HCT116 (cell line): Measurements from ENCODE around the gene DDX6. TPM values are rescaled to one million over a fixed set of nuclear protein-coding genes. Genes with fewer than 3 reads are reported as not detected.

Experiments
- ATAC-seq: fragments of 200-7000 bp; cut with Tn5 transposase; 2 replicates; pipeline ENCODE4 v1.9.1; 2020; ENCODE audit warnings: mild to moderate bottlenecking, moderate library complexity
- BruUV-seq: library from RNA; stranded (reverse); fragments of 400-500 nt; replicated peaks from 2 replicates; lab custom pipeline; 2021; lab: Mats Ljungman, UMichigan
- CTCF ChIA-PET: fragments of 300-600 bp; sonication (Branson Sonifier 250); formaldehyde crosslinking; loops from one replicate; lab custom pipeline; 2021; ENCODE audit warnings: antibody characterized with exemption; lab: Charles Lee
- POLR2A ChIA-PET: fragments of 300-600, 350-600 bp; sonication (Branson Sonifier 250); formaldehyde crosslinking; loops from one replicate; lab custom pipeline; 2021; ENCODE audit warnings: antibody characterized with exemption; lab: Charles Lee
- RAD21 ChIA-PET, 2 experiments: fragments of 300-600 bp; sonication (Branson Sonifier 250); formaldehyde crosslinking; loops; one replicate each; lab custom pipeline; 2023; ENCODE audit warnings: low total read pairs in 2 of 2; ENCODE audit not compliant: uncharacterized antibody in 2 of 2, unreplicated experiment in 2 of 2, low non-redundant PET in 1 of 2; lab: Charles Lee
- DNase-seq: peaks from one replicate; pipeline ENCODE4 v3.0.0-alpha.2; 2010; ENCODE audit warnings: low read depth, low spot score
- H2AFZ ChIP-seq: fragments of 200-600 bp; shearing (Covaris generic), sonication (generic); 2 replicates; pipeline ENCODE4 v1.6.1; 2017; ENCODE audit warnings: low read depth, mixed run types, mixed read lengths, antibody characterized with exemption, low read length; ENCODE audit not compliant: poor library complexity, severe bottlenecking
- H3K27ac ChIP-seq: 2 replicates; pipeline ENCODE4 v1.5.1; 2012; ENCODE audit warnings: low read depth, low read length
- H3K27me3 ChIP-seq: fragments of 200-600 bp; sonication (generic); 2 replicates; pipeline ENCODE4 v1.6.1; 2016; ENCODE audit warnings: mixed run types, low read length, mixed read lengths; ENCODE audit not compliant: insufficient read depth
- H3K36me3 ChIP-seq, 2 experiments: fragments of 200-500 bp in 1 of 2; fragments of 200-600 bp in 1 of 2; sonication (Bioruptor generic) in 1 of 2; sonication (generic) in 1 of 2; 2 replicates each; pipeline versions ENCODE4 v1.5.1 to v1.6.1; 2014 to 2016; ENCODE audit warnings: low read length in 2 of 2, inconsistent platforms in 1 of 2, mixed read lengths in 1 of 2, mixed run types in 1 of 2; ENCODE audit not compliant: insufficient read depth in 2 of 2, control insufficient read depth in 1 of 2
- H3K4me1 ChIP-seq, 2 experiments: fragments of 200-600 bp in 1 of 2; sonication (generic) in 1 of 2; 2 replicates each; pipeline versions ENCODE4 v1.5.1 to v1.6.1; 2012 to 2017; ENCODE audit warnings: low read length in 2 of 2, inconsistent platforms in 1 of 2, mild to moderate bottlenecking in 1 of 2, mixed read lengths in 1 of 2, mixed run types in 1 of 2, moderate library complexity in 1 of 2; ENCODE audit not compliant: insufficient read depth in 2 of 2, control insufficient read depth in 1 of 2
- H3K4me2 ChIP-seq: fragments of 200-600 bp; sonication (generic); 2 replicates; pipeline ENCODE4 v1.6.1; 2017; ENCODE audit warnings: mixed run types, low read length, mixed read lengths
- H3K4me3 ChIP-seq, 2 experiments: fragments of 200-600 bp in 1 of 2; sonication (generic) in 1 of 2; replicated peaks in 1 of 2; 2 replicates each; pipeline ENCODE4 v1.5.1; 2011 to 2016; ENCODE audit warnings: low read length in 2 of 2, control low read depth in 1 of 2, low read depth in 1 of 2, mild to moderate bottlenecking in 1 of 2, mixed read lengths in 1 of 2, mixed run types in 1 of 2
- H3K79me2 ChIP-seq: fragments of 200-600 bp; sonication (generic); 2 replicates; pipeline ENCODE4 v1.6.1; 2017; ENCODE audit warnings: mild to moderate bottlenecking, mixed run types, low read length, moderate library complexity, mixed read lengths; ENCODE audit not compliant: insufficient read depth
- H3K9ac ChIP-seq: fragments of 200-600 bp; sonication (generic); 2 replicates; pipeline ENCODE4 v1.6.1; 2016; ENCODE audit warnings: low read length, mixed read lengths
- H3K9me2 ChIP-seq: fragments of 200-600 bp; sonication (generic), shearing (Covaris generic); 2 replicates; pipeline ENCODE4 v1.6.1; 2017; ENCODE audit warnings: mixed run types, mild to moderate bottlenecking, moderate library complexity; ENCODE audit not compliant: insufficient read depth
- H3K9me3 ChIP-seq, 2 experiments: fragments of 200-500 bp in 1 of 2; fragments of 200-600 bp in 1 of 2; sonication (Bioruptor generic) in 1 of 2; sonication (generic) in 1 of 2; 2 replicates each; pipeline ENCODE4 v1.6.1; 2014 to 2017; ENCODE audit warnings: low read length in 2 of 2, mixed read lengths in 2 of 2, inconsistent platforms in 1 of 2, low read depth in 1 of 2, mild to moderate bottlenecking in 1 of 2, mixed run types in 1 of 2, moderate library complexity in 1 of 2; ENCODE audit not compliant: control insufficient read depth in 1 of 2, insufficient read depth in 1 of 2
- H4K20me1 ChIP-seq: fragments of 200-600 bp; sonication (generic), shearing (Covaris generic); 2 replicates; pipeline ENCODE4 v1.6.1; 2017; ENCODE audit warnings: mixed run types, mild to moderate bottlenecking, moderate library complexity; ENCODE audit not compliant: insufficient read depth
- ATF3 ChIP-seq: IDR thresholded peaks from 2 replicates; pipeline ENCODE4 v1.6.1; 2012
- EZH2 ChIP-seq: fragments of 200-600 bp; sonication (generic); IDR thresholded peaks from 2 replicates; pipeline ENCODE4 v1.6.1; 2017; ENCODE audit warnings: antibody characterized with exemption, mixed run types
- EZH2phosphoT487 ChIP-seq: fragments of 200-600 bp; IDR thresholded peaks from 2 replicates; pipeline ENCODE4 v1.6.1; 2018; ENCODE audit warnings: antibody characterized with exemption, borderline replicate concordance
- POLR2A ChIP-seq: IDR thresholded peaks from 2 replicates; pipeline ENCODE4 v1.7.0; 2011; ENCODE audit warnings: borderline replicate concordance; ENCODE audit not compliant: insufficient read depth, insufficient read length; ENCODE audit errors: extremely low read depth
- POLR2AphosphoS5 ChIP-seq: IDR thresholded peaks from 2 replicates; pipeline ENCODE4 v1.6.1; 2011; ENCODE audit warnings: mild to moderate bottlenecking, low read depth, low read length, moderate library complexity
- TCF7L2 ChIP-seq: IDR thresholded peaks from 2 replicates; pipeline ENCODE4 v1.7.0; 2011; ENCODE audit warnings: borderline replicate concordance, inconsistent platforms; ENCODE audit not compliant: insufficient read depth, insufficient read length; ENCODE audit errors: extremely low read depth
- ZBTB33 ChIP-seq: IDR thresholded peaks from 2 replicates; pipeline ENCODE4 v1.6.1; 2011; ENCODE audit warnings: mild to moderate bottlenecking, low read length, moderate library complexity; ENCODE audit not compliant: insufficient replicate concordance; ENCODE audit errors: extremely low read depth
- intact Hi-C: fragments of 100-400 bp; cut with micrococcal nuclease; formaldehyde crosslinking; loops from 2 replicates; pipeline ENCODE4 v1.10.0; 2022
- total RNA-seq: library from RNA; stranded (reverse); gene quantifications from one replicate; pipeline ENCODE4 v1.2.1, GENCODE V29; 2021; ENCODE audit not compliant: unreplicated experiment

DDX6 gene
- total RNA-seq, 1 experiment from 2014 or later: 150 TPM

- no peak for TF ChIP-seq EZH2phosphoT487
- no peak for TF ChIP-seq EZH2
- TF ChIP-seq POLR2AphosphoS5: no peak
- no peak for TF ChIP-seq POLR2A
- TF ChIP-seq, all 23 proteins: peak for 0
Observed at GRCh38 chr11:118705791-118706545, 85.0 kb downstream of the DDX6 start (continued).

GRCh38 chr11:118705111-118705741, 85.7 kb downstream of the DDX6 start:
- CTCF ChIA-PET: interaction anchor here (0.9 kb wide), 1 partner anchor 15 kb away, joined by 3 read pairs; no protein-coding TSS in a partner anchor
- POLR2A ChIA-PET: no interaction called here
- RAD21 ChIA-PET: interaction anchor here in 1 of 2 experiments (0.8 kb wide), 1 partner anchor 209 kb away, joined by 3 read pairs; no protein-coding TSS in a partner anchor
- Histone ChIP-seq H3K79me2 (no peaks in the 10 kb centered on the region), H2AFZ (no peak overlapping the region), H3K27ac (no peak overlapping the region), H3K4me2 (no peak overlapping the region), H3K9me3 (no peaks in the 10 kb centered on the region), H4K20me1 (no peaks in the 10 kb centered on the region), H3K9ac (no peak overlapping the region), H3K9me2 (no peaks in the 10 kb centered on the region), H3K27me3 (no peaks in the 10 kb centered on the region), H3K4me1 (peaks cover 0 to 3% of the 10 kb centered on the region in 2 experiments; a peak in 2 of 4 replicates), H3K4me3 (no peak overlapping the region), H3K36me3 (no peaks in the 10 kb centered on the region)
- DNase-seq: no peak
- no TSS peak for BruUV-seq
- intact Hi-C loops: no loop called here
- TF ChIP-seq TCF7L2 (no peak), ATF3 (no peak), POLR2A (no peak), ZBTB33 (no peak), EZH2 (no peak)
- ATAC-seq: no peak
